HL-60/S4 treated with retinoic acid at 250 ng/mL for 4 days and 3 days (cell line): ENCODE results near the gene COL4A1.

Experiments used
- in situ Hi-C: fragments of 300-500 bp; cut with MboI; formaldehyde crosslinking; loops from 2 replicates; pipeline ENCODE4 v1.7.0; 2022; ENCODE audit warnings: low sequenced_read_pairs

The COL4A1 gene

DNA sequence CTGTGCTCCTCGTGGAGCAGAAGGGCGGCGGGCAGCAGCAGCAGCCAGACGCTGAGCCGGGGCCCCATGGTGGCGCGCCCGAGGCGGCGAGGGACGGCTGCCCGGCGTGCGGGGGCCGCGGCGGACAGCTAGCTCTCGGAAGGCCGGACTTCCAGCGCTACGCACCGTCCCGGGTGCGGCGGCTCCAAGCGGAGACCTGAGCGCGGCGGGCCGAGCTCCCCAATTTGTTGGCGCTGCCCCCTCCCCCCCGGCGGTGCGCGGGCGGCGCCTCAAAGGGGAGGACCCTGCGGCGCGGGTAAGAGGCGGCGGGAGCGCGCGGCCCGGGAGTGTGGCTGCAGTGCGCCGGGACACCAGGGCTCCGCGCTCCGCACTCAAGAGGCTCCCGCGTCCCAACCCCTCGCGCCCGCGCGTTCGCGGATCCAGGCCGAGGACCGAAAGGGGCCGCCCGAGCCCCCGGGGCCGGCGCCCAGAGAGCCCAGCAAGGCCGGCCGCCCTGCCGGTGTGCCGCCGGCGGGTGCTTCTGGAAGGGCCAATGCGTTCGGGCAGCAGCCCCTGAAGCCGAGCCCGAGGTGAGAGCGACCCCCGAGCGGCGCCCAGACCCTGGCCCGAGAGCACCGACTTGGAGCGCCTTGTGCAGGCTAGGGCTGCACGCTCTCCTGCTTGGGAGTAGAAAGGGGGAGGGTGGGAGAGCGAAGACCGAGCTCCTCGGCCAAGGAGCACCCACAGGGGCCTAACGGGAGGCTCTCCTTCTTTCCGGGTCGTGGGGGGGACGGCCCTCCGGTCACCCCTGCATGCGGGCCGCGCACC, at the start of gene COL4A1, which contains the start of gene COL4A2:
TSS of gene COL4A1 (minus strand) at position 198 of the 807 bp plus-strand sequence. CDS start at position 68, 130 bp downstream.
TSS of gene COL4A2 (plus strand) at position 325 of the 807 bp plus-strand sequence. CDS start 620 bp downstream, outside the sequence.
- in situ Hi-C loops = no loop called here

DNA sequence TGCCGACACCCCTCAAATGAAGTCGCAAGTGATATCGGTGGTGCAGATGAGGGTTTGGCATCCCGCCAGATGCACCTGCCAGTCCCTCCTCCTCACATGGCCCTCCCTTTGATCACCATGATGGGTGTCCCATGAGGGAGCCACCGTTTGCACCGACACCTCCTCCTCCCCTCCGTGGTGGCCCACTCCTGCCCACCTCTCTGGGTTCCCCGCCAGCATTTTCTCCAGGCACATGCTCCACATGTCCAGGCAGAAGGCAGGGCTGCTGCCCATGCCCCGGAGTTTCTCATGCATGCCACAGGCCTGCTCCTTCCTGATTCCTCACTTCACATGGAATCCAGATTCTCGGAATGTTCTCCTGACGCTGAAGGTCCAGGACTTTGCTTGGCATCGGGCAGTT, 49.4 kb upstream of the COL4A1 start:
- in situ Hi-C loops = no loop called here

DNA sequence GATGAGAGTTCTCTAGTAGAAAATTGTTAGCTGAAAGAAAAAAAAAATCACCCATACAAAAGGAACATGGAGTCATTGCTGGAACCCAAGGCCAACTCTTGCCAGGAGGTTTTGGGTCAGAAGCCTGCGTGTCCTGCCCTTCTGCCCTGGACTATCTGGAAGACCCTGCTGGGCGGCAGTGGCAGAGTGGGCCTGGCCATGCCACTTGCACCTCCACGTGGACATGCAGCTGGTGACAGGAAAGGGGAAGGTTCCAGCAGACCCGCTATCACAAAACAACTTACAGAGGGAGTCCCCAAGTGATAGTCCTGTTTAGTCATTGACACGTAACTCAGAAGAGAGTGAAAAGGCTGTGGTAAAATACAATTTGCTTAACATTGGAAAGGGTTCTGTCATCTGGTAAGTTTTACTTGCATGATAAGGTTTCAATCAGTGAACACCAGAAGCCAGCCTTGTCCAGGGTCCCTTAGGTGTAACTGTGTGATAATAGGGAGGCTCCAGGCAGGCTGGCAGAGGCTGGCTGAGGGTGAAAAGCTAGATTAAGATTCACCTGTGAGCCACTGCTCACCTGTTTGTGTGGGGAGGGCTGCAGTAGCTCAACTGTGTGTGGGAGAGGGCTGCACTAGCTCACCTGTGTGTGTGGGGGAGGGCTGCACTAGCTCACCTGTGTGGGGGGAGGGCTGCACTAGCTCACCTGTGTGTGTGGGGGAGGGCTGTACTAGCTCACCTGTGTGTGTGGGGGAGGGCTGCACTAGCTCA, 47.9 kb upstream of the COL4A1 start:
- in situ Hi-C loops = no loop called here

DNA sequence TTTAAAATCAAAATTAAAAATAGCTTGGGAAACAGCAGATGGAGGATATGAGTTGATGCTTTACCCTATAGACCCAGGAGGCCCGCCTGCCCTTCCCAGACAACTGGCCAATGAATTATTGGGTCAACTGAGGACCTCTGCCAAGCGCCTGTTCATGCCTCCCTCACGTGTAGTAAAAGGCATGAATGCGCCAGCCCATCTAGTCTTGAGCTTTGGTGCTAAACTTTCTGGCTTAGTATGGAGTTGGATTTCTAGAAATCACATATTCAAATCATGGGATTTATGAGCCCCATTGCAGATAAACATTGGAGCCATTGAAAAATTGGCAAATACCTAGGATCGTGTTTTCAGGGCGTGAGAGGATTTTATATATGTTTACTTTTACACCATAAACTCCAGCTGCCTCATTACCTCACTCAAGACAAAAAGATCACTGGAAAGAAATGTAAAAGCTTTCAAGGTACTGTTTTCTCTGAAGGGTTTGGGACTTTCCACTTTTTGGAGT, 47.2 kb upstream of the COL4A1 start:
- in situ Hi-C loops = no loop called here

DNA sequence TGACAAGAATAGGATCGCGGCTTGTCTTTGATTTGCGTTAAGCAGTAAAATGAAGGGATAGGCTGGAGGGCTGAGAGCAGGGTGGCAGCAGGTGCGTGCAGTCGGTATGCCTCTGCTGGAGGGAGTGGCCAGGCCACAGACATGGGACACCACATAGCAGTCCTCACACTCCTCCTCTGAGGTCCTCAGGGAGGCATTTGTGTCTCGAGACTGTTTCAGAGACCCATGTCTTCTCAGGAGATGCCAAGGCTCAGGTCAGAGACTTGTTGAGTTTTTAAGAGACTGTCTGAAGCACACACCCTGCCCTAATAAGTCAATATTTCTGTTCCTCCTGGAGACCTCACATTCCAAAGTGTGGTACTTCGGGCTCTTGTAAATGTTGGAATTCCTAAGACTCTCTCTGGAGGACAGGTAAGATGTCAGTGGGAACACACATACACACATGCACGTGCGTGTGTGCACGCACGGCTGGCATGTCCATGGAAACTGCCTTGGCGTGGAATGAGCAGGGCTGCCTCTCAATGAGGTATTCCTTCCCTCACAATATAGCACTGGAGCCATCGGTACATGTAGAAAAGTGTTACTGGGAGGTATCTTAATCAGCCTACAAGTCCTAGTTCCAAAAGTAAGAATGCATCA, 46.5 kb upstream of the COL4A1 start:
- in situ Hi-C loops = no loop called here

DNA sequence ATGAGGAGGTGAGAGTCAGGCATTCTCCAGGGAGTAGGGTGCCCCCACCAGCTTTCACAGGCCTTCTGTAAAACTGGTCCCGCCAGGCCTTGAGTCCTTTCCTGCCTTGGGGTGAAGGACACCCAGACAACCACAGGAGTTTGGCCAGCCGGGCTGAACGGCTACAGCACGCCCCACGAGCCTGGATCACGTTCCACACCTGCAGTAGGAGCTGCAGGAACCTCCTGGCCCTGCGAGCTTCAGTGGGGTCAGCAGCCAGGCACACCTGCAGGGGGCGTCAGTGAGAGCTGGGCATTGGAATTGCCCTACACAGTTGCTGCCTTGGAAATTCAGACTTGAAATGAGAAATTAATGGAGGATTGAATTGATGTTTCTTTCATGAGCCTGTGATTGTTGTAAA, 45.8 kb upstream of the COL4A1 start:
- in situ Hi-C loops = no loop called here

DNA sequence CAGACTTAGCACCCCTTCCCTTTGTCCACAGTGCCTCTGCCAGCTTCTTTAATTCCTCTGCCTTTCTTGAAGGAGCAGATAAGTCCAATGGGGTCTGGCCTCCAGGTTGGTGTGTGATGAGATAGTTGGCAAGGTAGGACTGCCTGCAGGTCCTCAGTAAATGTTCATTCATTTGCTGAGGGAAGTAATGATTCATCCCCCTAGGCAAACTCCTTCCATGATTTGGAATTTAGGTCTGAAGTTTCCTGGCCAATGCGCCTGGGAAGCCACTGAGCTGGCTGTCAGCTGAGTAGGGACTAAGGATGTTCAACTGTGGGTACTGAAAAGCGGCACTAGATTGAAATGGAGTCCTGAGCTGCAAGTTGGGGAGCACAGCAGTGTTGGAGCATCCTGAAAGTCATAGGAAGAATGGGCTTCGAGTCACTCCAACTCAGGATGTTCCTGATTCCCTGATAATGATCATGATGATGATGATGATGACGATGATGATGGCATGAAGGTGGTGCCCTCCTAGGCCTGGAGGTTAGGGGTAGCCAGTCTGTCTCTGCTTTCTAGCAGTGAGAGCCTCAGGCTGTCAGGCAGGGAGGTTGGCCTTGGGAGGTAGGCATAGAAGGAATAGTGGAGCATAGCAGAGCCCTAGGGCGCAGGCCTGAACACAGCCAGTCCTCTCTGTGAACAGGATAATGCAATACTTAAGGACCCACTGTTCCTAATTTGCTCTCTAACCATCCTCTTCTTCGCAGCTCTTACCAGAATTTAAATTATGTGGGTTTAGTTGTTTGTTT, 44.9 kb upstream of the COL4A1 start:
- in situ Hi-C loops = no loop called here

DNA sequence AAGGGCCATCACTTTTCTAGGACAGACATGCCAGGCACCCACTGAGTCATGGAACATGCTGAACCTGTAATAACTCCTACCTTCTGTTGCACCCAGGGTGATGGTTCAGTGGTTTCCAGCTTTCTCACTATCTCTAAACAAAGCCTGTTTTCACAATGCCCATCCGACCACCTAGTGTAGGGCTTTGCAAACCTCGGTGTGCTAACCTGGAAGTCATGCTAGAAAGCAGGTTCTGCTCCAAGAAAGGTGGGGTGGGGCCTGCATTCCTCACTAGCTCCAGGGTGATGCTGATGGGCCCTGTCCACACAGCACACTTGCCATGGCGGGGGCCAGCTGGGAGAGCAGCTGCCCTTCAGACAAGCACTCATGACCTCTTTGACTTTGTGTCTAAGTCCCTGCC, 43.6 kb upstream of the COL4A1 start:
- in situ Hi-C loops = no loop called here

DNA sequence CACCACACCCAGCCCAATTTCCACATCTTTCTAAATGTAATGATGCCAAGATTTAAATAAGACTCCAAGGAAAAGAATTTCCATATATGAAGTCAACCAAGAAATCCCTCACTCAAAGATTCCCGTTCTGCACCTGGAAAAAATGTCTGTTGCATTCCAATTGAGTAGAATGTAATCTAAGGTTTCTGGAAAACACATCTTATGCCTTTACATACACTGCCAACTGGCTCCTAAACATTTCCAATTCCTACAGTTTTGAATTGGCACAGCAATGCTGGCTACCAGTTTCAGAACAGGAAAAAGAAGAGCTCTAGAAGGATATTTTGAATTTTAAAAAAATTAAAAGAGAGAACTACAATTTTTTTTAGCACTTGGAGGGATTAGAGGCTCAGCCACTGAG, 43.1 kb upstream of the COL4A1 start:
- in situ Hi-C loops = no loop called here

DNA sequence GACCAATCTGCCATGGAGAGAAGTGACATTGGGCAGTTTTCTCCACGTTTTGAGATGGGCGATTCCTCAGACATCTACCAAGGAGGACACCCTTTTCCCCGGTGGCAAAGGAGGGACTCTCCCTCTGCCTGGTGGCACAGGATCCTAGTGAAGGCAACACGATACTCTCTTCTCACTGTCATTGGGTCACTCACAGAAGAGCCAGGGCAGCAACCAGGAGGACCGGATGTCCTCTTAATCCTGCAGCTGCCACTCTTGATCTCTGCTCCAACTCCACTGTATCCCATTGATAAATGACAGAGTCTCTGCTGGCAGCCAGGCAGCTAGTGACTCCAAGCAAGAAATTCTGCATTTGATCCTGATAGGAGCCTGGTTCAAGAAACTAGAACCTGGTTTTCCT, 42.3 kb upstream of the COL4A1 start:
- in situ Hi-C loops = no loop called here

DNA sequence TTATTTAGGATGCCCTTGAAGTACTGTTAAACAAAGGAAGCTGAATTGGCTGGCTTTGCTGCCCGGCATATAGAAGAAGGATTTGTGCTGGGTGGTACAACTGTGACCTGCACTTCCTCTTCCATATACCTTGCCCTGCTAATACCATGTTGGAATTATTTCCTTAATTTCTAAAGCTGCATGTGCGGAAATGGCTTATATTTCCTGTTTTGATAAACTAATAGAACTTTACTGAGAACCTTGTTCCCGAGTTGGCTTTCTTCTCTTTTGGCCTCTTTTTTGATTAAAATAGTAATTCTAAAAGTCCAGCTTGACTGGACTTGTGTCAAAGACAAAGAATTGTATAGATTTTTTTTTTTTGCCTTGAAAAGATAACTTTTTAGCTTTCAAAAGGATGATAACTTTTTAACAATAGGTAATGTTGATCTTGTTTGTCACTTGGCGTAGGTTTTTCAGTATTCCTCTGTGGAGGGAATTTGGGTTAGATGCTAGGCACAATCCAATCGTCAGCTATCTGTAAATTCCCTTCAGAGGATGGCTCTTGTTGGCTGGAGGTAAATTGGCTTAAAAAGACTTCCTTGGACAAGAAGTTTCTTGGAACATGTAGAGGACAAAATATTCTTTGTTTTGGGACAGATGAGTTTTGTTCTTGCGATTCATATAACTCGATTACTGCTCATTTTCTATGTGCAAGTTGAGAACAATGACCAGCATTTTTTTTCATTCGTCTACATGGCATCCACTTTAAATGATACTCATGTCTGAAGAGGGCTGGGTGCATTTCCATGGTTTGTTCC, 41.5 kb upstream of the COL4A1 start:
- in situ Hi-C loops = no loop called here

DNA sequence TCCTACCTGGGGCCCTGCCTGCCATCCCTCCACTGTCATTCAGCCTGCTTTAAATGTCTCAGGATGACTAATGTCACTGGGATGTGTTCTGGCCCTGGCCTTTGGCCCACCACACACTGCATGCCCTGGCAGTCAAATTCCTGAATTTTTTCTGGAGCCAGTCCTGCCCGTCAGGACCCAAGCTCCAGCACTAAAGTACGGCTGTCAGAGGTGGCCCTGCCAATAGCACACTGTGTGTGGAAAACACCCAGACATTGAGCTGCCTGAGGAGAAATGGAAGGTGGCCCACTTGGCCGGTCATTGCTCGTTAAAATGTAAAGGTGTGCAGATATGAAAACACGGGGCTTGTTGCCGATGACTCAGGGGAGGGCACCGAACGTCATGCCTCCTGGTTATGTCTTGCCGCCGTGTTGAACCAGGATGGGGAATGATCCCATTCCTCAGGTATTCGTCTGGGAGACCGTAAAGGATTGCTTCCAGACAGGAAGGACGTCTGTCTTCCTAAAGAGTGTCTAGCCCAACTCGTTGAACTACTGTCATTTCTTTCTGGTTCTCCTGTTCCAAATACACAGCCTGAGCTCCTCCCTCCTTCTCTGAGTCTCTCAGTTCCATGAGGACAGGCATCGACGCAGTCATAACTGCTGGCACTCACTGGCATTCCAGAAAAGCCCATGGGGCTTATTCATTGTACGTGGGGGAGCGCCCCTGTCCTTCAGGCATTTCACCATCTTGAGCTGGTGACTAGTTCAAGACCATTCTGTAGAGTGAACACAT, 40.8 kb upstream of the COL4A1 start:
- in situ Hi-C loops = no loop called here

DNA sequence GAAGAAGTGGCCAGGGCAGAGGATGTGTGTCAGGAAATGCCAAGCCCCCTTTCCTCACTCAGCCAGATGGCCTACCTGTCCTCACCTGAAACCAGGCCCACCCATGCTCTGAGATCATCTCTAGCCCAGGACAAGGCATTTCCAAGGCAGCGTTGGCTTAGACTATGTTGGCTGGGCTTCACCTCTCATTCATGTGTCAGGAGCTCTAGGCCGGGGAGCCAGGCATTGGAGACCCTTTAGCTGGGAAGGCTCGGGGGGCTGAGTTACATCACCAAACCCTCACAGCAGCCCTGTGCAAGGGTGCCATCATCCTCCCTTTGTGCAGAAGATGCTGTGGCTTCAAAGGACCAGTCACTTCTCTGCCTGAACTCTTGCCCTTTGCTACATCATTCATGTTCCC, 40.1 kb upstream of the COL4A1 start:
- in situ Hi-C loops = no loop called here

DNA sequence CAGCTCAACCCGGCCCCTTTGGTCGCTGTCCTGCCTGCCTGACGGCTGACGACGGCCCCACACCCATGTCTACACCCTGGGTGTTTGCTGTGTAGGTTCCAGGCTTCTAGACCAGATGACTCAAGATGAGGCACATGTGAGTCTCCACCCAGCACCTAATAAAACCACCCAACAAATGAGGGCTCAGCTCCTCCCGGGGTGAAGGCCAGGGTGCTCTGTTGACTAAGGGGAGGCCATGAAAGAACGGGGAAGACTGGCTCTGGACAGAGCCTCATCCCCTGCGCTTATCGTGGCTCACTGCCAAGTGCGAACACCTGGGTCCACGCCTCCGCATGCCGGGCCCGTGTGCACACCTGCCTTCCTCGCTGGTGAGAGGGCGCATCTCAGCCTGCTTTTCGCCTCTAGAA, 39.7 kb upstream of the COL4A1 start:
- in situ Hi-C loops = no loop called here

DNA sequence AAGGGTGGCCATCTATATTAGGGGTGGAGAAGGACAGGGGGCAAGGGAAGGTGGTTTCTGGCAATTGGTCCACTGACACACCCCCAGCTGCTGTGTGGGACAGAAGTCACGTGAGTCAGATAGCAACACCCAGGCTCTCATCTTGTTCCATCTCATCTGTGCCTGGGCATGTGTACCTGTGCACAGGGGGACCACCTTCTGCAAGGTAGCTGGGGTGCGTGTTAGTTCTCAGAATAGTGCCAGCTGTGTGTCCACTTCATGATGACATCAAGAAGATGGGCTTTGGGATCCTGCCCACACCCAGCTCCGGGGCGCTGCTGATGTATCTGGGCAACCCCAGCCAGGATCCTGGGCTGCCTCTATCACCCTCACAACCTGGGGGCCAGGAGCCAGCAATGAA, 38.7 kb upstream of the COL4A1 start:
- in situ Hi-C loops = no loop called here

DNA sequence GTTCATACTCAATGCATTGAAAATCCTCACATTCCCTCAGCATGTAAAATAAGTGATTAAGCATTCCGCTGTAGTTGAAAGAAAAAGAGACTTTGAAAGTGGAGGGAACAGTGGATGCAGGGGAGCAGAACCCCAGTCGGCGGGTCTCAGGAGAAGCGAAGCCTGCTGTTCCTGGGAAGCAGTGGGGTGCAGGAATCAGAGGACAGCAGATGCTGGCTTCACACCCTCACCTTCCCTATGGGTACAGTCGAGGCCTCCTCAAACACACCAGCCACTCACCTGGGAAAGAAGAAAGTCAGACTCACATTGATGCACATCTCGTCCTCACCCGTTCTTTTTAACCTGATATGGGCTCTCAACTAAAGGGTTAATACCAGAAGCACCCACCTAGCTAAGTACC, 38.3 kb upstream of the COL4A1 start:
- in situ Hi-C loops = no loop called here

DNA sequence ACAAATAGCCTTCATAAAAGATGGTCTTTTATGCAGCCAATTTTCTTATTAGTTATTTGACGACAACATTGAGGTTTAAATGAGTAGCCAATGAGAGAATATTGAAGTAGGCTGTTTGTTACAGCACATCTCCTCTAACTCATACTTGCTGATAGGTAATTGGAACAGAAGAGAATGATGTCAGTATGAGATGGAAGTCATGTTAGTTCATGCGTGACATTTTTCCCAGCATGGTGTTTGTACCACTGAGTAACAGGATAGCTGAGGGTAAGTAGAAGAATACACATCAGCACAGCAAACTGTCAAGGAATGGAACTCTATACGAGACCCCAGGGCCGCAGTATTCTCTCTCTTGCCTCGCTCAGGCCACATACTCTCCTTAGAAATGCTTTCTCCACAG, 37.4 kb upstream of the COL4A1 start:
- in situ Hi-C loops = no loop called here

DNA sequence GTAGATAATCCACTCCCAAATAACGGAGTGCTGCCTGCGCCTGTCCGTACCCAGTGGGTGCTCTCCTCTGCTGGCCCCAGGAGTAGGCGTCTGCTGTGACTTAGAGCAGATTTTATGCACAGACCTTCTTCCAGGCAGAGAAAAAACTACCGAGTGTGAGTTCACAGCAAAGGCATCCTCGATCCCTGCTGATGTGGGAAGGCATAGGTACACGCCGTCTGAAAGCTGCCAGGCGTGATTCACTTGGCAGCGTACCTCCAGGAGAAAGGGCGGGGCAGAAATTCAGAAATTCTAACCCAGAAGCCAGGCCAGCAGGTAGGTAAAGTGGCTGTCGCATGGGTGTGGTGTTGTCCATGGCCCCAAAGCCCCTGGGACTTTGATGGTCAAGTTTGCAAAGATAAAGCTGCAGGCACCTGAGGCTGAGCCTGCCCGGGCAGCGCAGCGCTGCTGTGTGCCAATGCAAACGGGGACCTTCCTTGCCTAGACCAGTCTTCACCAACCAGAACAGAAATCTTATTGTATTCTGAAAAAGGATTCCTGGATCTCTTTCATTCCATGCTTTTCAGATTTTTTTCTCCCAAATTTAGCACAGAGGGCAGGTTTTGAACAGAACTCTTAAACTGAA, 36.4 kb upstream of the COL4A1 start:
- in situ Hi-C loops = no loop called here

DNA sequence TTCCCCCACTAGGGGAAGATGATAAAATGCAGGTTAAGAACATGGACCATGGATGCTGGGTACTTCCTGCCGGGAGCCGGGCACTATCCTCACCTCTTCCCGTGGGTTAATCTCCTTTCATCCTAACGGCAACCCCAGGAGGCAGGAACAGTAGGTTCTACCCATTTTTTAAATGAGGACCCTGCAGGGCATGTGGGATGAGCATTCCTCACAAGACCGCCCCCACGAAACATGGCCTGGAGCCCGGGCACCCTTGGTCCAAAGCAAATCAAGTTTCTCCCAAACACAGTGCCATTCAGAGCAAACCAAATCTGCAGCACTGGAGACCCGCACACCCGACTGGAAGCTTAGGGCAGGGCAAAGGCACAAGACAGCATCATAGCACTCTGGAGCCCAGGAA, 35.5 kb upstream of the COL4A1 start:
- in situ Hi-C loops = no loop called here
